Measurements from ENCODE around the gene ADAMTSL5.

DNA sequence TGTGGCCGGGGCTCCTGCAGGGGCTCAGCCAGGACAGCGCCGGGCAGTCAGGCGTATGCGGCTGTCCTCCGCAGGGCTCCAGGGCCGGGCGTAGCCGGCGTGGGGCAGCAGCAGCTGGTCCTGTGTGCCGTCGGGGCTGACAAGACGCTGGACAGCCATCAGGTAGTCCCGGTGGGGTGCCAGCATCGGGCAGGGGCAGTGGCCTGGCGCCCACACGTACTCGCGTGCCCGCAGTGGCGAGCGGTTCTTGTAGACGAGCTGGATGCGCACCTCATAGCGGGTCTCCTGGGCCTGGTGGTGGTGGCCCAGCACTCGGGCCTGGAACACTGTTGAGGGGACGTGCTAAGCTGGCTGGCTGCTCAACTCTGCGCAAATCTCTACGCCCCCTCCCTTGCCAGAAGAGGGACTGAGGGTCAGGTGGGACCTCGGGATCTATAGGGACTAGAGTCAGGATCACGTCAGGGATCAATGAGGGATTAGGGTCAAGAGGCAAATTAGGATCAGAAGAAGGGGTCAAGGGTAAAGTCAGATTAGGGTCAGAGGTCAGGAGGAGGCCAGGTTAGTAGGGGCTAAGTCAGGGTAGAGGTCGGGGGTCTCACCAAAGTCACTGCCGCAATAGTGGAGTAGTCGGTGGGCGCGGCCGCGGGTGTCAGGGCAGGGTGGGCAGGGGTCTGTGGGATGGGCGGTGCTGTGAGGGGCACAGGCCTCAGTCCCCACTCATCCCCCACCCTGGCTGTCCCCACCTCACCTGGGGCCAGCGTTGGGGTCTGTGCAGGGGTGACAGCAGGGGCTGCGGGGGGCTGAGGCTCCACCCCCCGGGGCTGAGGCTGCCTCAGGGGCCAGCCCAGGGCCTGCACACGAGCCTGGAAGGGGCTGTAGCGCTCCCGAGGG is 6.6 kb downstream of the ADAMTSL5 start:
- TF ChIP-seq, protein P1, sequence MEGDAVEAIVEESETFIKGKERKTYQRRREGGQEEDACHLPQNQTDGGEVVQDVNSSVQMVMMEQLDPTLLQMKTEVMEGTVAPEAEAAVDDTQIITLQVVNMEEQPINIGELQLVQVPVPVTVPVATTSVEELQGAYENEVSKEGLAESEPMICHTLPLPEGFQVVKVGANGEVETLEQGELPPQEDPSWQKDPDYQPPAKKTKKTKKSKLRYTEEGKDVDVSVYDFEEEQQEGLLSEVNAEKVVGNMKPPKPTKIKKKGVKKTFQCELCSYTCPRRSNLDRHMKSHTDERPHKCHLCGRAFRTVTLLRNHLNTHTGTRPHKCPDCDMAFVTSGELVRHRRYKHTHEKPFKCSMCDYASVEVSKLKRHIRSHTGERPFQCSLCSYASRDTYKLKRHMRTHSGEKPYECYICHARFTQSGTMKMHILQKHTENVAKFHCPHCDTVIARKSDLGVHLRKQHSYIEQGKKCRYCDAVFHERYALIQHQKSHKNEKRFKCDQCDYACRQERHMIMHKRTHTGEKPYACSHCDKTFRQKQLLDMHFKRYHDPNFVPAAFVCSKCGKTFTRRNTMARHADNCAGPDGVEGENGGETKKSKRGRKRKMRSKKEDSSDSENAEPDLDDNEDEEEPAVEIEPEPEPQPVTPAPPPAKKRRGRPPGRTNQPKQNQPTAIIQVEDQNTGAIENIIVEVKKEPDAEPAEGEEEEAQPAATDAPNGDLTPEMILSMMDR (IDR thresholded peaks at IDR 0.05; ENCODE audit: control extremely low read depth in 1 of 3, insufficient read depth in 1 of 3, low read depth in 1 of 3, low read length in 3 of 3), result no peak
- no peak for TF ChIP-seq POLR2AphosphoS5 (IDR thresholded peaks at IDR 0.05; ENCODE audit: low read depth, low read length)
- TF ChIP-seq SP1 (IDR thresholded peaks at IDR 0.05; ENCODE audit: low read depth, low read length), result no peak
- TF ChIP-seq TEAD4 (IDR thresholded peaks at IDR 0.05; ENCODE audit: low read depth, low read length), result no peak
- no peak for TF ChIP-seq EZH2 (IDR thresholded peaks at IDR 0.05; ENCODE audit: low read depth, low read length, severe bottlenecking)
- TF ChIP-seq TAF7 (optimal IDR thresholded peaks at IDR 0.05; ENCODE audit: borderline replicate concordance, low read depth, low read length), result no peak
- TF ChIP-seq KDM1A (IDR thresholded peaks at IDR 0.05; ENCODE audit: borderline replicate concordance, low read length), result no peak
